Uterus (tissue), 4 donors: ENCODE data around the gene SSX4B. TPM values are rescaled to one million over a fixed set of nuclear protein-coding genes. Genes with fewer than 3 reads are reported as not detected.
"Not testable (repeated sequence)": the region's sequence is repeated elsewhere in the genome, so short reads cannot be mapped to it uniquely, and the experiment has no call there.

Experiments
- DNase-seq, 2 donors: peaks; one replicate each; pipeline ENCODE4 v3.0.0-alpha.2; 2019 to 2020
- H3K27ac ChIP-seq, 2 donors: fragments of 200-600 bp; sonication (generic); 1 replicate in 1 of 2; 2 replicates in 1 of 2; pipeline ENCODE4 v1.5.1; 2016 to 2018
- H3K27me3 ChIP-seq, 2 donors: fragments of 200-600 bp; sonication (generic); one replicate each; pipeline ENCODE4 v1.5.1; 2018 to 2019; ENCODE audit warnings: control low read depth in 1 of 2
- H3K36me3 ChIP-seq, 2 donors: fragments of 200-600 bp; sonication (generic); one replicate each; pipeline ENCODE4 v1.5.1; 2019; ENCODE audit warnings: control low read depth in 1 of 2
- H3K4me1 ChIP-seq, 2 donors: fragments of 200-600 bp; sonication (generic); one replicate each; pipeline ENCODE4 v1.5.1; 2018 to 2019; ENCODE audit warnings: control low read depth in 1 of 2
- H3K4me3 ChIP-seq, 2 donors: fragments of 200-600 bp; sonication (generic); 1 replicate in 1 of 2; 2 replicates in 1 of 2; pipeline ENCODE4 v1.5.1; 2018 to 2019; ENCODE audit warnings: mild to moderate bottlenecking in 1 of 2
- H3K9me3 ChIP-seq, 2 donors: fragments of 200-600 bp; sonication (generic); one replicate each; pipeline ENCODE4 v1.5.1; 2019; ENCODE audit warnings: control low read depth in 1 of 2
- CTCF ChIP-seq, 4 experiments: fragments of 200-600 bp in 2 of 4; fragments of 450-650 bp in 2 of 4; sonication (generic) in 2 of 4; IDR thresholded peaks; one replicate each; pipeline ENCODE4 v1.5.1; 2016 to 2019; ENCODE audit warnings: antibody characterized with exemption in 4 of 4, mild to moderate bottlenecking in 2 of 4, moderate library complexity in 1 of 4
- intact Hi-C: fragments of 100-400 bp; cut with DNase I; formaldehyde crosslinking; loops from one replicate; pipeline ENCODE4 v1.15.1; 2023; ENCODE audit warnings: low total_unique reads
- small RNA-seq: library from RNA; depleted of rRNA; stranded (forward); fragments of <200 nt; gene quantifications from one replicate; pipeline ENCODE3, GENCODE V24; 2016
- total RNA-seq, 4 donors: library from RNA; depleted of rRNA in 3 of 4; stranded (reverse); fragments of >200 nt in 3 of 4; gene quantifications; one replicate each; pipeline versions ENCODE4 v1.1.0 to v1.2.4, GENCODE V29; 2014 to 2023
- donor health status: DM: yes; HTN: yes; CAD: no.

SSX4B gene
- total RNA-seq, 4 donors from 2014 or later: not detected

GRCh38 chrX:48383239-48383638, 28.5 kb downstream of the SSX4B start, which contains the start of gene SSX4:
Gene SSX4, plus strand, starts transcription at chrX:48383539. Its CDS starts 515 bp downstream, at chrX:48384054.
- intact Hi-C loops, H3K4me3 ChIP-seq, H3K36me3 ChIP-seq, DNase-seq, H3K27ac ChIP-seq, H3K9me3 ChIP-seq, H3K27me3 ChIP-seq, H3K4me1 ChIP-seq: not testable (repeated sequence)

GRCh38 chrX:48370408-48370807, 41.4 kb downstream of the SSX4B start:
- intact Hi-C loops, H3K27me3 ChIP-seq: not testable (repeated sequence)

GRCh38 chrX:48367717-48368408, 43.9 kb downstream of the SSX4B start:
- H3K4me1 ChIP-seq, H3K9me3 ChIP-seq, DNase-seq, H3K27me3 ChIP-seq, intact Hi-C loops, H3K27ac ChIP-seq, H3K36me3 ChIP-seq, H3K4me3 ChIP-seq: not testable (repeated sequence)

More at GRCh38 chrX:48370408-48370807, 41.4 kb downstream of the SSX4B start:
- not testable (repeated sequence) for H3K27ac ChIP-seq, H3K9me3 ChIP-seq, H3K36me3 ChIP-seq, H3K4me3 ChIP-seq, H3K4me1 ChIP-seq, DNase-seq

GRCh38 chrX:48359281-48359680, 52.5 kb downstream of the SSX4B start:
- intact Hi-C loops, H3K4me3 ChIP-seq, H3K4me1 ChIP-seq, H3K27ac ChIP-seq, H3K9me3 ChIP-seq, H3K36me3 ChIP-seq, DNase-seq, H3K27me3 ChIP-seq: not testable (repeated sequence)

- intact Hi-C loops: no loop called here
- Histone ChIP-seq H3K27me3 (no peaks in the 10 kb centered on the region), H3K9me3 (no peaks in the 10 kb centered on the region), H3K4me3 (no peak overlapping the region), H3K36me3 (no peaks in the 10 kb centered on the region), H3K4me1 (no peaks in the 10 kb centered on the region), H3K27ac (no peak overlapping the region)
- no peak for DNase-seq
- TF ChIP-seq CTCF (IDR thresholded peaks at IDR 0.05): no peak
Observed at GRCh38 chrX:48357681-48358080, 54.1 kb downstream of the SSX4B start.

GRCh38 chrX:48356315-48357094, 55.3 kb downstream of the SSX4B start, which contains the start of gene SSX3:
Gene SSX3, minus strand, starts transcription at chrX:48356703. Its CDS starts 1,454 bp downstream, at chrX:48355249.
- H3K27me3 ChIP-seq, H3K9me3 ChIP-seq, intact Hi-C loops, H3K4me1 ChIP-seq, H3K36me3 ChIP-seq, H3K4me3 ChIP-seq, H3K27ac ChIP-seq, DNase-seq: not testable (repeated sequence)

Small RNA genes within 50 kb of the gene (small RNA-seq; reads per million reads assigned to genes)
- gene AL606490.4 (not detected), gene AL606490.7 (not detected)

Other genes starting within 250 kb of the SSX4B start
- gene SSX5, start 215.2 kb downstream of the SSX4B start, total RNA-seq: not detected
- gene SSX1, start 156.6 kb downstream of the SSX4B start, total RNA-seq: not detected
- gene SSX3, start 55.3 kb downstream of the SSX4B start, total RNA-seq: not detected
- not detected for gene SSX4, start 28.4 kb downstream of the SSX4B start, total RNA-seq
- gene SLC38A5, start 58.3 kb upstream of the SSX4B start, total RNA-seq: 1 to 10 TPM; 1.8 to 8.1 (median 4.8) TPM
- gene FTSJ1, start 64.2 kb upstream of the SSX4B start, total RNA-seq: 10 to 100 TPM in 3 of 4 donors, 1 to 10 TPM in 1; 7.4 to 74.7 (median 51.0) TPM
- 10 to 100 TPM in 1 of 4 donors, 1 to 10 TPM in 2, under 1 TPM in 1; 0.77 to 16.5 (median 4.8) TPM for gene PORCN, start 97.0 kb upstream of the SSX4B start, total RNA-seq
- 10 to 100 TPM in 2 of 4 donors, 1 to 10 TPM in 1, not detected in 1; 2.4 to 23.0 (median 22.1) TPM for gene EBP, start 109.8 kb upstream of the SSX4B start, total RNA-seq
- gene TBC1D25, start 127.8 kb upstream of the SSX4B start, total RNA-seq: 10 to 100 TPM in 1 of 4 donors, 1 to 10 TPM in 3; 4.1 to 14.3 (median 5.3) TPM
- gene RBM3, start 162.5 kb upstream of the SSX4B start, total RNA-seq: 100 to 1,000 TPM in 3 of 4 donors, 10 to 100 TPM in 1; 52.3 to 239 (median 205) TPM
- gene WDR13, start 185.5 kb upstream of the SSX4B start, total RNA-seq: 100 to 1,000 TPM in 2 of 4 donors, 10 to 100 TPM in 2; 64.8 to 147 (median 111) TPM